GM19351 (cell line): Measurements from ENCODE around the gene VCY.
"Not testable (repeated sequence)": the region's sequence is repeated elsewhere in the genome, so short reads cannot be mapped to it uniquely, and the experiment has no call there.

Experiments
- ATAC-seq: cut with Tn5 transposase; IDR thresholded peaks from one replicate; pipeline ENCODE4 v1.9.1; 2021; ENCODE audit warnings: mild to moderate bottlenecking, moderate library complexity; ENCODE audit not compliant: unreplicated experiment

VCY gene

DNA sequence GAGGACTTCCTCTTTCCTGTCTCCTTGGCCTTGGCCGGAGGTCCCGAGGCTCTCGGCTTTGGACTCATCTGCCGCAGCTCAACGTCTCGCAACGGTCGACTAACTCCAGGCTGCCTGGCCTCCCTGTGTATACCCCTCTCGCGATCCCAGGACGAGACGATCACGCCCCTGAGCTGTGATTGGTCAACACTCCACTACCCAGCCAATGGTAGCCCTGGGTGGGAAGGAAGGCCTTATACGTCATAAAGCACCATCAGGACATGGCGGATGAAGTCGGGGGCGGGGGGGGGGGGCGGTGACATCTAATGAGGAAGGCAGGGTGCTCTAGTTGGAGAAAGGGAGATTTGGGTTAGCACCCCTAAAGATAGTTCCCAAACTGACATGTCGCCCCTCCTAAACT is at the start of gene VCY:
Gene VCY (minus strand): TSS at position 101 of the 400 bp plus-strand sequence. CDS start 33 bp downstream, at position 68.
- ATAC-seq = not testable (repeated sequence)

DNA sequence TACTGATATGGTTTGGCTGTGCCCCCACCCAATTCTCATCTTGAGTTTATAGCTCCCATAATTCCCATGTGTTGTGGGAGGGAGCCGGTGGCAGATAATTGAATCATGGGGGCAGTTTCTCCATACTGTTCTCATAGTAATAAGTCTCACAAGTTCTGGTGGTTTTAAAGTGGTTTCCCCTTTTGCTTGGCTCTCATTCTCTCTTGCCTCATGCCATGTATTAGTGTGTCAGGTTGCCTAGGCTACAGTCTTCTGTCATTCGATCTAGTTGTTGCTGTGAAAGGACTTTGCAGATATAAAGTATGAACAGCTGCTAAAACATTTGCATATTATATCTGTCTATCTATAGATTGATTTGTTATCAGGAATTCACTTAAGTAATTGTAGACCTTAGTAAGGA is 44.1 kb upstream of the VCY start:
- ATAC-seq = not testable (repeated sequence)

DNA sequence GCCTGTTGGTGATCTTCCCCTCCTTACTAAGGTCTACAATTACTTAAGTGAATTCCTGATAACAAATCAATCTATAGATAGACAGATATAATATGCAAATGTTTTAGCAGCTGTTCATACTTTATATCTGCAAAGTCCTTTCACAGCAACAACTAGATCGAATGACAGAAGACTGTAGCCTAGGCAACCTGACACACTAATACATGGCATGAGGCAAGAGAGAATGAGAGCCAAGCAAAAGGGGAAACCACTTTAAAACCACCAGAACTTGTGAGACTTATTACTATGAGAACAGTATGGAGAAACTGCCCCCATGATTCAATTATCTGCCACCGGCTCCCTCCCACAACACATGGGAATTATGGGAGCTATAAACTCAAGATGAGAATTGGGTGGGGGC is 25.6 kb upstream of the VCY start:
- ATAC-seq = not testable (repeated sequence)

DNA sequence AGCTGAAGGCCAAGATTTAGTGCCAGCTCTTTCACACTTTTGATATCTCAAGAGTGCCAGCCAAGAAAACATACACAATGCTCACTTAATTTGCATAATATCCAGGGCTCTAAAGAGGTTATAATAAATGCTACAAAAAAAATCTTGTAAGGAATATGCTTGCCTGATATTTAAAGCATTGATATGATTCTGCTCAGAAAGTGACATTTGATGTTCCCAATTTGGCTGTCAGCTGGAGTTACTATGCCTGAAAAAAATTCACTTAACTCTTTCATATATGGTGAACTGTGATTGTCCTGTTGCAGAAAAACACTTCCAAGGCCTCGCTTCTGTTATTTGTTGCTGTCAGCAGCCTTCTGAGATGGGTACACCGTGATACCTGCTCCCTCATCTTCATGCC is 43.9 kb downstream of the VCY start:
- not testable (repeated sequence) for ATAC-seq
